Measurements from ENCODE around the gene ZNF827.
"Not testable (repeated sequence)": the region's sequence is repeated elsewhere in the genome, so short reads cannot be mapped to it uniquely, and the experiment has no call there.

Gene ZNF827

GRCh38 chr4:145866991-145867390 is 71.6 kb downstream of the ZNF827 start:
- no peak for DNase-seq (ENCODE audit: low read depth in 1 of 2, low spot score in 1 of 2)

- no peak for DNase-seq (ENCODE audit: low read depth in 1 of 2, low spot score in 1 of 2)
These were observed 73.2 kb downstream of the ZNF827 start for GRCh38 chr4:145865274-145865941.

GRCh38 chr4:145863191-145863590 is 75.4 kb downstream of the ZNF827 start:
- DNase-seq (ENCODE audit: low read depth in 1 of 2, low spot score in 1 of 2): no peak

- DNase-seq (ENCODE audit: low read depth in 1 of 2, low spot score in 1 of 2): no peak
These were observed 77.0 kb downstream of the ZNF827 start for GRCh38 chr4:145861336-145862318.

- DNase-seq (ENCODE audit: low read depth in 1 of 2, low spot score in 1 of 2): no peak
These were observed 77.7 kb downstream of the ZNF827 start for GRCh38 chr4:145860897-145861296.

- DNase-seq (ENCODE audit: low read depth in 1 of 2, low spot score in 1 of 2): no peak
These were observed 78.2 kb downstream of the ZNF827 start for GRCh38 chr4:145860446-145860845.

- DNase-seq (ENCODE audit: low read depth in 1 of 2, low spot score in 1 of 2): no peak
These were observed 78.7 kb downstream of the ZNF827 start for GRCh38 chr4:145859926-145860325.

GRCh38 chr4:145859426-145859825 is 79.2 kb downstream of the ZNF827 start:
- DNase-seq (ENCODE audit: low read depth in 1 of 2, low spot score in 1 of 2): no peak

- DNase-seq (ENCODE audit: low read depth in 1 of 2, low spot score in 1 of 2): no peak
These were observed 86.3 kb downstream of the ZNF827 start for GRCh38 chr4:145852256-145852839.

- DNase-seq (ENCODE audit: low read depth in 1 of 2, low spot score in 1 of 2): no peak
These were observed 87.0 kb downstream of the ZNF827 start for GRCh38 chr4:145851511-145852201.

- DNase-seq (ENCODE audit: low read depth in 1 of 2, low spot score in 1 of 2): no peak
These were observed 90.9 kb downstream of the ZNF827 start for GRCh38 chr4:145847764-145848163.

GRCh38 chr4:145845118-145845517 is 93.5 kb downstream of the ZNF827 start:
- DNase-seq (ENCODE audit: low read depth in 1 of 2, low spot score in 1 of 2): no peak

GRCh38 chr4:145843639-145844038 is 95.0 kb downstream of the ZNF827 start:
- DNase-seq (ENCODE audit: low read depth in 1 of 2, low spot score in 1 of 2): no peak

GRCh38 chr4:145843148-145843547 is 95.5 kb downstream of the ZNF827 start:
- no peak for DNase-seq (ENCODE audit: low read depth in 1 of 2, low spot score in 1 of 2)

- DNase-seq (ENCODE audit: low read depth in 1 of 2, low spot score in 1 of 2): no peak
These were observed 96.3 kb downstream of the ZNF827 start for GRCh38 chr4:145842224-145842887.

- no peak for DNase-seq (ENCODE audit: low read depth in 1 of 2, low spot score in 1 of 2)
These were observed 97.8 kb downstream of the ZNF827 start for GRCh38 chr4:145840801-145841200.

GRCh38 chr4:145840162-145840768 is 98.4 kb downstream of the ZNF827 start:
- DNase-seq (ENCODE audit: low read depth in 1 of 2, low spot score in 1 of 2): no peak

- no peak for DNase-seq (ENCODE audit: low read depth in 1 of 2, low spot score in 1 of 2)
These were observed 99.5 kb downstream of the ZNF827 start for GRCh38 chr4:145839151-145839550.

- not testable (repeated sequence) for DNase-seq (ENCODE audit: low read depth in 1 of 2, low spot score in 1 of 2)
These were observed 106.2 kb downstream of the ZNF827 start for GRCh38 chr4:145832384-145832783.

- DNase-seq (ENCODE audit: low read depth in 1 of 2, low spot score in 1 of 2): no peak
These were observed 107.9 kb downstream of the ZNF827 start for GRCh38 chr4:145830699-145831098.

All from stimulated activated CD4-positive, alpha-beta T cell treated with anti-CD3 and anti-CD28 coated beads, Interleukin-15, amount 100 ng/mL, for 1 hour (primary cell).